DND-41 (cell line): ENCODE measurements around the gene IFITM5.

ENCODE experiments used
- ATAC-seq: fragments of 200-7000 bp; cut with Tn5 transposase; 3 replicates; pipeline ENCODE4 v1.9.1; 2021; ENCODE audit warnings: low read depth; ENCODE audit not compliant: insufficient read depth
- DNase-seq: peaks from one replicate; pipeline ENCODE4 v3.0.0-alpha.2; 2020
- H2AFZ ChIP-seq: 2 replicates; pipeline ENCODE4 v1.6.0; 2012; ENCODE audit warnings: low read depth, low read length
- H3K27ac ChIP-seq: 2 replicates; pipeline ENCODE4 v1.5.1; 2012; ENCODE audit warnings: low read length, inconsistent platforms
- H3K27me3 ChIP-seq: fragments of 200-600 bp; sonication (generic); 2 replicates; pipeline ENCODE4 v1.6.0; 2012; ENCODE audit warnings: low read length, mild to moderate bottlenecking, inconsistent platforms; ENCODE audit not compliant: insufficient read depth, poor library complexity
- H3K36me3 ChIP-seq: 2 replicates; pipeline ENCODE4 v1.5.1; 2012; ENCODE audit warnings: low read length, inconsistent platforms; ENCODE audit not compliant: insufficient read depth
- H3K4me1 ChIP-seq: 2 replicates; pipeline ENCODE4 v1.5.1; 2012; ENCODE audit warnings: mild to moderate bottlenecking, low read length; ENCODE audit not compliant: insufficient read depth
- H3K4me2 ChIP-seq: 2 replicates; pipeline ENCODE4 v1.6.0; 2012; ENCODE audit warnings: mild to moderate bottlenecking, moderate library complexity, low read length, inconsistent platforms; ENCODE audit not compliant: insufficient read depth
- H3K4me3 ChIP-seq, 2 experiments: fragments of 200-600 bp in 1 of 2; shearing (Covaris generic) in 1 of 2; 2 replicates each; pipeline ENCODE4 v1.5.1; 2012 to 2016; ENCODE audit warnings: inconsistent platforms in 2 of 2, low read length in 2 of 2, mild to moderate bottlenecking in 2 of 2, low read depth in 1 of 2, moderate library complexity in 1 of 2
- H3K79me2 ChIP-seq: 2 replicates; pipeline ENCODE4 v1.6.0; 2012; ENCODE audit warnings: low read length, inconsistent platforms; ENCODE audit not compliant: insufficient read depth
- H3K9ac ChIP-seq: 2 replicates; pipeline ENCODE4 v1.6.0; 2012; ENCODE audit warnings: low read depth, mild to moderate bottlenecking, inconsistent platforms, low read length, moderate library complexity
- H3K9me3 ChIP-seq: 2 replicates; pipeline ENCODE4 v1.5.1; 2012; ENCODE audit warnings: low read length, moderate library complexity, mild to moderate bottlenecking, inconsistent platforms; ENCODE audit not compliant: insufficient read depth, severe bottlenecking
- H4K20me1 ChIP-seq: 2 replicates; pipeline ENCODE4 v1.6.0; 2012; ENCODE audit warnings: low read length; ENCODE audit not compliant: insufficient read depth
- EZH2 ChIP-seq: IDR thresholded peaks from 3 replicates; pipeline ENCODE4 v1.6.1; 2012; ENCODE audit warnings: borderline replicate concordance, low read depth, mild to moderate bottlenecking, moderate library complexity, low read length, inconsistent platforms; ENCODE audit not compliant: severe bottlenecking
- TF ChIP-seq, protein P1 (sequence below): IDR thresholded peaks from 2 replicates; pipeline ENCODE4 v1.5.1; 2012; ENCODE audit warnings: borderline replicate concordance, low read length, moderate library complexity, mild to moderate bottlenecking; ENCODE audit not compliant: poor library complexity, severe bottlenecking; ENCODE audit errors: extremely low read depth

IFITM5 gene

DNA sequence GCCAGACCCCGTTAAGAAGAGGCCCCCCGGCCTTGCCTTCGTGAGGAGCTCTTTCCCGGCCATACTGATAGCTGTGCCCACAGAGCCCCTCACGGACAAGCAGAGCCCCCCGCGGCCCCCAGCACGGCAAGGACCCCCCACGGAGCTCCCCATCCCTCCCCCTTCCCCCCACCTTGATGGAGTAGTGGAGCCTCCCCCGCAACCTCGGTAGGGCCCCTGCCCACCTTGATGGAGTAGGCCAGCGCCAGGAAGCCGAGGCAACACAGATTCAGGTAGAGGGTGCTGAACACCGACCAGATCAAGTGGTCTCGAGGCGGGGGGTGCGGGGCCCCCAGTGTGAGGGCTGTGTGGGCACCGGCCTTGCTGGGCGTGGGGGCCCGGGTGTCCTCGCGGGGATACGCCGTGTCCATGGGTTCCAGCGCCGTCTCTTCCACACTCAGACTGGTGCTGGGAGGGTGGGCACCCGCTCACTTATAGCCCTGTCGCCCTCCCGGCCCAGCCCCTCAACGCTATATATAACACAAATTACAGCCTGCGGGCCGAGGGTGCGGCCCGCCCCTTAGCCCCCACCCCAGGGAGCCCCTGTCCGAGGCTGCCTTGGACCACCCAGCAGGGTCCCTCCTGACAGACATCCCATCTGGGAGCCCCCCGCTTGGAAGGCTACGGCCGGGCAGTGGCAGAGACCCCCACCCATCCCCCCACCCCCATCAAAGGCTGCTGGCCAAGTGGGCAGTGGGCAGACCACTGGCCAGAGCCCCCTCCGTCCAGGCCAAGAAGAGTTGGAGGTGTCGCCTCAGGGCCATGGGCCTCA, at the start of gene IFITM5:
IFITM5 (minus strand) TSS at position 446 of the 811 bp plus-strand sequence; CDS start at position 410, 36 bp downstream.
- Histone ChIP-seq H4K20me1 (peaks cover 4% of the 10 kb centered on the region; the same call in 1 of the 2 replicates), H3K79me2 (no peaks in the 10 kb centered on the region), H3K36me3 (peaks cover 3% of the 10 kb centered on the region; the same call in 1 of the 2 replicates), H3K9me3 (no peaks in the 10 kb centered on the region), H3K27ac (no peak within 1 kb of the TSS), H3K4me2 (no peak within 1 kb of the TSS), H3K27me3 (peaks cover 7% of the 10 kb centered on the region), H2AFZ (no peak within 1 kb of the TSS), H3K4me1 (no peaks in the 10 kb centered on the region), H3K9ac (no peak within 1 kb of the TSS), H3K4me3 (no peak within 1 kb of the TSS)
- no peak for ATAC-seq
- DNase-seq: no peak
- no peak for TF ChIP-seq EZH2
- TF ChIP-seq, protein P1, sequence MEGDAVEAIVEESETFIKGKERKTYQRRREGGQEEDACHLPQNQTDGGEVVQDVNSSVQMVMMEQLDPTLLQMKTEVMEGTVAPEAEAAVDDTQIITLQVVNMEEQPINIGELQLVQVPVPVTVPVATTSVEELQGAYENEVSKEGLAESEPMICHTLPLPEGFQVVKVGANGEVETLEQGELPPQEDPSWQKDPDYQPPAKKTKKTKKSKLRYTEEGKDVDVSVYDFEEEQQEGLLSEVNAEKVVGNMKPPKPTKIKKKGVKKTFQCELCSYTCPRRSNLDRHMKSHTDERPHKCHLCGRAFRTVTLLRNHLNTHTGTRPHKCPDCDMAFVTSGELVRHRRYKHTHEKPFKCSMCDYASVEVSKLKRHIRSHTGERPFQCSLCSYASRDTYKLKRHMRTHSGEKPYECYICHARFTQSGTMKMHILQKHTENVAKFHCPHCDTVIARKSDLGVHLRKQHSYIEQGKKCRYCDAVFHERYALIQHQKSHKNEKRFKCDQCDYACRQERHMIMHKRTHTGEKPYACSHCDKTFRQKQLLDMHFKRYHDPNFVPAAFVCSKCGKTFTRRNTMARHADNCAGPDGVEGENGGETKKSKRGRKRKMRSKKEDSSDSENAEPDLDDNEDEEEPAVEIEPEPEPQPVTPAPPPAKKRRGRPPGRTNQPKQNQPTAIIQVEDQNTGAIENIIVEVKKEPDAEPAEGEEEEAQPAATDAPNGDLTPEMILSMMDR: no peak

DNA sequence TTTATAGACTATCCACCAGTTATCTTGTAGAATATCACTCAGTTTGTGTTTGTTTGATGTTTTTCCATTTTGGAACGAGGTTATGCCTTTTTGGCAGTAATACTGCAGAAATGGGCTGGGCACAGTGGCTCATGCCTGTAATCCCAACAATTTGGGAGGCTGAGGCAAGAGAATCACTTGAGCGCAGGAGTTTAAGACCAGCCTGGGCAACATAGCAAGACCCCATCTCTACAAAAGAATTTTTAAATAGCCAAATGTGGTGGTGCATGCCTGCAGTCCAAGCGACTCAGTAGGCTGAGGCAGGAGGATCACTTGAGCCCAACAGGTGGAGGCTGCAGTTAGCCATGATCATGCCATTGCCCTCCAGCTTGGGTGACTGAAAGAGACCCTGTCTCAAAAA, 47.2 kb upstream of the IFITM5 start:
- Histone ChIP-seq H3K4me3 (no peak overlapping the region), H3K4me2 (no peak overlapping the region), H2AFZ (no peak overlapping the region), H3K27me3 (no peaks in the 10 kb centered on the region), H3K36me3 (no peaks in the 10 kb centered on the region), H3K9ac (no peak overlapping the region), H3K79me2 (no peaks in the 10 kb centered on the region), H3K9me3 (no peaks in the 10 kb centered on the region), H4K20me1 (no peaks in the 10 kb centered on the region), H3K27ac (no peak overlapping the region), H3K4me1 (peaks cover 9% of the 10 kb centered on the region)
- no peak for DNase-seq
- TF ChIP-seq, protein P1: no peak
- no peak for TF ChIP-seq EZH2
- ATAC-seq: no peak

DNA sequence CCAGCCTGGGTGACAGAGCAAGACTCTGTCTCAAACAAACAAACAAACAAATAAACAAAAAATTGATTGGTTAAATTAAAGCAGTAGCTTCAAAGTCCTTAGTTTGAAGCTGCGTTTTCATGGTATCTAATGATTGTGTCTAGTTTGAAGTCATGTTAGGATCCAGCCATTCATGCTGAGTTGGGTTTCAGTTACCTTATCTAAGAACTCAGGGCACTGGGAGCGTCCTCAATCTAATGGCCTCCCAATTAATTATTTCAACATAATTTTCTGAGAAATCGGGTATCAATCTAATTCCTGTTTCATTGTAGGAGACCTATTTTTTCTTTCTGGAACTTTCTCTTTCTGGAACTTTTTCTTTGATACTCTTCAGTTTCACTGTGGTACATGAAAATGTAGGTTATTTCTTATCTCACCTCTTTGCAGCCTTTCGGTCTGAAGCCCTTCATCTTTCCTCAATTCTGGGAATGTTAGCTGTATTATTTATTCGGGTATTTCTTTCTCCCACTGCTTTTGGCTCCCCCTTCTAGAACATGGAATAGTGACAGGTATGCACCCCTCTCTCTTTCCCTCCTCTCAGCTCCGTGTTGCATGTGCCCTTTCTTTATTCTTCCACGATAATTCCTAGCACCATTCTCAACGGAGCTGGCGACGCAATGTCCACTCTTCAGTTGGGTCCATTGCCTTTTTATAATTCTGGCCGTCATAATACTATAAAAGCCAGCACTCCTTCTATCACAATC, 45.7 kb upstream of the IFITM5 start:
- DNase-seq (no peak), ATAC-seq (no peak)
- Histone ChIP-seq H4K20me1 (no peaks in the 10 kb centered on the region), H3K79me2 (no peaks in the 10 kb centered on the region), H3K27me3 (no peaks in the 10 kb centered on the region), H3K4me3 (no peak overlapping the region), H3K9ac (no peak overlapping the region), H3K27ac (no peak overlapping the region), H3K4me2 (no peak overlapping the region), H3K9me3 (no peaks in the 10 kb centered on the region), H3K4me1 (no peaks in the 10 kb centered on the region), H3K36me3 (no peaks in the 10 kb centered on the region), H2AFZ (no peak overlapping the region)
- TF ChIP-seq, protein P1: no peak
- TF ChIP-seq EZH2: no peak
